Smooth muscle cell (in vitro differentiated cells): ENCODE measurements around the gene DYRK3. TPM values are rescaled to one million over a fixed set of nuclear protein-coding genes. Genes with fewer than 3 reads are reported as not detected.

Experiments
- DNase-seq: peaks from one replicate; lab custom pipeline; 2025; ENCODE audit not compliant: unreplicated experiment; lab: John Stamatoyannopoulos, UW
- H2AFZ ChIP-seq: fragments of 200-600 bp; sonication (generic); 2 replicates; pipeline ENCODE4 v1.6.0; 2016; ENCODE audit warnings: antibody characterized with exemption, low read depth, mild to moderate bottlenecking
- H3F3A ChIP-seq: fragments of 200-600 bp; sonication (generic); 2 replicates; pipeline ENCODE4 v1.6.0; 2017; ENCODE audit warnings: antibody characterized with exemption, low read depth
- H3K27ac ChIP-seq: fragments of 200-600 bp; sonication (generic); 2 replicates; pipeline ENCODE4 v1.5.1; 2016; ENCODE audit warnings: low read depth, mild to moderate bottlenecking
- H3K27me3 ChIP-seq: fragments of 200-600 bp; sonication (generic); 2 replicates; pipeline ENCODE4 v1.6.1; 2016; ENCODE audit warnings: low read depth, mild to moderate bottlenecking
- H3K36me3 ChIP-seq: fragments of 200-600 bp; sonication (generic); 2 replicates; pipeline ENCODE4 v1.5.1; 2016; ENCODE audit warnings: low read depth
- H3K4me1 ChIP-seq: fragments of 200-600 bp; sonication (generic); 2 replicates; pipeline ENCODE4 v1.5.1; 2016; ENCODE audit warnings: low read depth
- H3K4me2 ChIP-seq: fragments of 200-600 bp; sonication (generic); 2 replicates; pipeline ENCODE4 v1.6.0; 2016; ENCODE audit warnings: mild to moderate bottlenecking
- H3K4me3 ChIP-seq: fragments of 200-600 bp; sonication (generic); 2 replicates; pipeline ENCODE4 v1.5.1; 2016; ENCODE audit warnings: mild to moderate bottlenecking
- H3K79me2 ChIP-seq: fragments of 200-600 bp; sonication (generic); 2 replicates; pipeline ENCODE4 v1.6.0; 2016; ENCODE audit warnings: low read depth, mild to moderate bottlenecking
- H3K9ac ChIP-seq: fragments of 200-600 bp; sonication (generic); 2 replicates; pipeline ENCODE4 v1.6.0; 2016; ENCODE audit warnings: low read depth
- H3K9me3 ChIP-seq: fragments of 200-600 bp; sonication (generic); replicated peaks from 2 replicates; pipeline ENCODE4 v1.5.1; 2016; ENCODE audit warnings: low read depth
- H4K20me1 ChIP-seq: fragments of 200-600 bp; sonication (generic); 2 replicates; pipeline ENCODE4 v1.6.0; 2016; ENCODE audit warnings: low read depth
- WGBS: methylation state at CpG from one replicate; pipeline ENCODE4 v1.1.7; 2016; ENCODE audit warnings: low lambda C conversion rate; 5-methylcytosine and 5-hydroxymethylcytosine counted together
- polyA plus RNA-seq: library from polyadenylated mRNA; unstranded; fragments of >200 nt; fragmentation: Nextera tagmentation; extraction: Ambion mirVana; gene quantifications from 2 replicates; pipeline ENCODE4 v1.2.1, GENCODE V29; 2016
- total RNA-seq: library from RNA; depleted of rRNA; stranded (reverse); fragments of >200 nt; gene quantifications from 2 replicates; pipeline ENCODE4 v1.2.3, GENCODE V29; 2014
- TF ChIP-seq, protein P1 (sequence below): fragments of 200-600 bp; sonication (generic); IDR thresholded peaks from 2 replicates; pipeline ENCODE4 v1.5.1; 2017; ENCODE audit warnings: borderline replicate concordance, mild to moderate bottlenecking, antibody characterized with exemption; ENCODE audit not compliant: insufficient read depth, poor library complexity, severe bottlenecking

The DYRK3 gene
- total and polyA plus RNA-seq, 2 experiments from 2014 or later, result 11.1 to 13.7 TPM

DNA sequence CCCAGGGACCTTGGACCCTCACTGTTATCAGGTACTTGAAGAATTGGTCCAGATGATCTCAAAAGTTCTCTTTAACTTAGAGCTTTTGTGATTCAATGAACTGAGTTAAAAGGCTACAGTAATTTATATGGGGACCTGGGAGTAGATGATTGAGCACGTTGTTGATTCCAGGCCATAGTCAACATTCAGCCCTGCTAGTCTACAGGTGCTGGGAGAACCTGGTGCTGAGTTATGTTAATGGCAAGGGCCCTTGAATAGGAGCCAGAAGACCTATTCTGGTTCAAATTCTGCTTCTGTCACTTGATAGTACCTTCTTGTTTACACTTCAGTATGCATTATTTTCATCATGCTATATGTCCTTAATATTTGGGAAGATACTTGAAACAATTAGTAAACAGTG lies 11.2 kb downstream of the DYRK3 start:
- no peak for DNase-seq
- TF ChIP-seq, protein P1, sequence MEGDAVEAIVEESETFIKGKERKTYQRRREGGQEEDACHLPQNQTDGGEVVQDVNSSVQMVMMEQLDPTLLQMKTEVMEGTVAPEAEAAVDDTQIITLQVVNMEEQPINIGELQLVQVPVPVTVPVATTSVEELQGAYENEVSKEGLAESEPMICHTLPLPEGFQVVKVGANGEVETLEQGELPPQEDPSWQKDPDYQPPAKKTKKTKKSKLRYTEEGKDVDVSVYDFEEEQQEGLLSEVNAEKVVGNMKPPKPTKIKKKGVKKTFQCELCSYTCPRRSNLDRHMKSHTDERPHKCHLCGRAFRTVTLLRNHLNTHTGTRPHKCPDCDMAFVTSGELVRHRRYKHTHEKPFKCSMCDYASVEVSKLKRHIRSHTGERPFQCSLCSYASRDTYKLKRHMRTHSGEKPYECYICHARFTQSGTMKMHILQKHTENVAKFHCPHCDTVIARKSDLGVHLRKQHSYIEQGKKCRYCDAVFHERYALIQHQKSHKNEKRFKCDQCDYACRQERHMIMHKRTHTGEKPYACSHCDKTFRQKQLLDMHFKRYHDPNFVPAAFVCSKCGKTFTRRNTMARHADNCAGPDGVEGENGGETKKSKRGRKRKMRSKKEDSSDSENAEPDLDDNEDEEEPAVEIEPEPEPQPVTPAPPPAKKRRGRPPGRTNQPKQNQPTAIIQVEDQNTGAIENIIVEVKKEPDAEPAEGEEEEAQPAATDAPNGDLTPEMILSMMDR, result no peak
- Histone ChIP-seq H3K36me3 (peaks cover 7% of the 10 kb centered on the region), H3K4me3 (no peak overlapping the region), H3F3A (no peaks in the 10 kb centered on the region), H3K27ac (no peak overlapping the region), H3K79me2 (no peaks in the 10 kb centered on the region), H3K27me3 (no peaks in the 10 kb centered on the region), H2AFZ (no peak overlapping the region), H3K4me2 (no peak overlapping the region), H3K4me1 (no peaks in the 10 kb centered on the region), H3K9ac (no peak overlapping the region), H4K20me1 (no peaks in the 10 kb centered on the region), H3K9me3 (no peaks in the 10 kb centered on the region)
- 64% methylated on average over 1 of the region's 1 CpG for WGBS

DNA sequence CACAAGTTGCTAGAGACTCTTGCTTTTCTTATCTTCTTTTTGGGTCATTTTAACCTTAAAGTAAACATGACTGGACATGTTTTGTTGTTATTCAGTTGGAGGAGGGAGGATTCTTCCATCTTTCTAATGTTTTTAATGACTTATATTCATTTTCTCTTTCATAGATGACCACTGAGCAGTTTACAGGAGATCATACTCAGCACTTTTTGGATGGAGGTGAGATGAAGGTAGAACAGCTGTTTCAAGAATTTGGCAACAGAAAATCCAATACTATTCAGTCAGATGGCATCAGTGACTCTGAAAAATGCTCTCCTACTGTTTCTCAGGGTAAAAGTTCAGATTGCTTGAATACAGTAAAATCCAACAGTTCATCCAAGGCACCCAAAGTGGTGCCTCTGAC lies 11.9 kb downstream of the DYRK3 start:
- Histone ChIP-seq H3K27me3 (no peaks in the 10 kb centered on the region), H3K9ac (no peak overlapping the region), H3F3A (no peaks in the 10 kb centered on the region), H4K20me1 (no peaks in the 10 kb centered on the region), H3K4me2 (no peak overlapping the region), H3K4me3 (no peak overlapping the region), H3K36me3 (peaks cover 9% of the 10 kb centered on the region), H3K79me2 (no peaks in the 10 kb centered on the region), H3K4me1 (no peaks in the 10 kb centered on the region), H3K9me3 (no peaks in the 10 kb centered on the region), H3K27ac (no peak overlapping the region), H2AFZ (no peak overlapping the region)
- no peak for DNase-seq
- TF ChIP-seq, protein P1, result no peak

DNA sequence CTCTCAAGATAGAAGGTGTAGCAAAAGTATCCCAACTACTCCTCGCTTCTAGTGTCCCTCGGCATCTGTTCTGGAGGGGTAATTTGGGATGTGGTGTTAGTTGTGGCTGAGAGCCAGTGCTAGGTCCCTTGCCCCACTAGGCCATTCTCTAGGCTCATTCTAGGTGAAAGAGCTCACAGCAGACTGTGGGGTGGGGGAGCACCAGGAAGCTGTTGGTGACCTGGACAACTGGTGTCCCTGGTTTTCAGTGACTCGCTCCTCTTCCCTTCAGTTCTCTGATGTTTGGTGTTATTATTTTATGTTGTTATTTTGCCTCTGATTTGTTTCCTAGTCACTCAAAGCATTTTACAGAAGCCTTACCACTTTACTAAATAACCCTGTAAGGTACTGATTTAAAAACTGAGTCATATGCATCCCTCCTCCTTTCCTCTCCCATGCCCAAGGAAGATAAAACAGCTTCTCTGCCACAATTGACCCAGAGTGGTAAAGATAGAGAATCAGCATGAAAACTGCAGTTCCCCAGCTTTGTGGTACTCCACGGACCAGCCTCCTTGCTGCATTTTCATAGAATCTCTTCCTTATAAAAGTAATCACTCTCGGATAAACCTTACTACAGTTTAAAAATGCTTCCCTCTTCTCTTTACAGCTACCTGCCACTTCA lies 14.1 kb downstream of the DYRK3 start:
- WGBS, result 93% methylated on average over 5 of the region's 5 CpGs

More for the DNA sequence above, 14.1 kb downstream of the DYRK3 start:
- no peak overlapping the region for H2AFZ ChIP-seq
- no peaks in the 10 kb centered on the region for H3K9me3 ChIP-seq
- no peak overlapping the region for H3K27ac ChIP-seq
- DNase-seq, result no peak
- no peak overlapping the region for H3K4me3 ChIP-seq
- H3F3A ChIP-seq, result no peaks in the 10 kb centered on the region
- TF ChIP-seq, protein P1, result no peak
- peaks cover 9% of the 10 kb centered on the region for H3K36me3 ChIP-seq
- no peak overlapping the region for H3K4me2 ChIP-seq
- no peaks in the 10 kb centered on the region for H3K4me1 ChIP-seq
- H3K79me2 ChIP-seq, result no peaks in the 10 kb centered on the region
- H3K27me3 ChIP-seq, result no peaks in the 10 kb centered on the region
- no peaks in the 10 kb centered on the region for H4K20me1 ChIP-seq
- H3K9ac ChIP-seq, result no peak overlapping the region
